ENCODE measurements around the gene PAPLN. TPM values are rescaled to one million over a fixed set of nuclear protein-coding genes. Genes with fewer than 3 reads are reported as not detected.
"Not testable (repeated sequence)": the region's sequence is repeated elsewhere in the genome, so short reads cannot be mapped to it uniquely, and the experiment has no call there.

The PAPLN gene
- 1.5 and 1.9 TPM in 2 replicates for total RNA-seq (2014; rRNA removed; shearing (Covaris generic))
- 1.7 and 2.6 TPM in 2 replicates for polyA plus RNA-seq (2015; cell fraction: cytosol; rRNA removed)
- polyA plus RNA-seq (2015; cell fraction: nucleus; rRNA removed): 28.7 and 33.0 TPM in 2 replicates

- no peak for DNase-seq (ENCODE audit: low read depth)
These were observed at the start of gene PAPLN for GRCh38 chr14:73237219-73237785. Gene PAPLN (plus strand): TSS chr14:73237506. CDS start chr14:73239779, 2,273 bp downstream.

- DNase-seq (ENCODE audit: low read depth): peak; percentile 30
These were observed 48.8 kb upstream of the PAPLN start for GRCh38 chr14:73188501-73188911.

GRCh38 chr14:73189651-73190050 lies 47.7 kb upstream of the PAPLN start:
- DNase-seq (ENCODE audit: low read depth): no peak

GRCh38 chr14:73191441-73191840 lies 45.9 kb upstream of the PAPLN start:
- DNase-seq (ENCODE audit: low read depth): no peak

- not testable (repeated sequence) for DNase-seq (ENCODE audit: low read depth)
These were observed 43.0 kb upstream of the PAPLN start for GRCh38 chr14:73194306-73194705.

GRCh38 chr14:73198253-73198652 lies 39.1 kb upstream of the PAPLN start:
- no peak for DNase-seq (ENCODE audit: low read depth)

- no peak for DNase-seq (ENCODE audit: low read depth)
These were observed 33.8 kb upstream of the PAPLN start for GRCh38 chr14:73203527-73203926.

GRCh38 chr14:73207615-73208014 lies 29.7 kb upstream of the PAPLN start:
- no peak for DNase-seq (ENCODE audit: low read depth)

- no peak for DNase-seq (ENCODE audit: low read depth)
These were observed 28.9 kb upstream of the PAPLN start for GRCh38 chr14:73208390-73208789.

- no peak for DNase-seq (ENCODE audit: low read depth)
These were observed 28.5 kb upstream of the PAPLN start for GRCh38 chr14:73208846-73209245.

- DNase-seq (ENCODE audit: low read depth): peak; percentile 32
These were observed 27.4 kb upstream of the PAPLN start for GRCh38 chr14:73209953-73210352.

- no peak for DNase-seq (ENCODE audit: low read depth)
These were observed 25.9 kb upstream of the PAPLN start for GRCh38 chr14:73211251-73212040.

GRCh38 chr14:73216030-73216429 lies 21.3 kb upstream of the PAPLN start:
- no peak for DNase-seq (ENCODE audit: low read depth)

- DNase-seq (ENCODE audit: low read depth): no peak
These were observed 19.9 kb upstream of the PAPLN start for GRCh38 chr14:73217411-73217810.

- no peak for DNase-seq (ENCODE audit: low read depth)
These were observed 17.2 kb upstream of the PAPLN start for GRCh38 chr14:73220061-73220460.

GRCh38 chr14:73220634-73221033 lies 16.7 kb upstream of the PAPLN start:
- no peak for DNase-seq (ENCODE audit: low read depth)

- DNase-seq (ENCODE audit: low read depth): no peak
These were observed 15.4 kb upstream of the PAPLN start for GRCh38 chr14:73221945-73222344.

- no peak for DNase-seq (ENCODE audit: low read depth)
These were observed 14.3 kb upstream of the PAPLN start for GRCh38 chr14:73223049-73223448.

GRCh38 chr14:73225496-73225895 lies 11.8 kb upstream of the PAPLN start:
- no peak for DNase-seq (ENCODE audit: low read depth)

GRCh38 chr14:73227812-73228781 lies 9.2 kb upstream of the PAPLN start:
- peak; percentile 86 for DNase-seq (ENCODE audit: low read depth)

- DNase-seq (ENCODE audit: low read depth): no peak
These were observed 7.3 kb upstream of the PAPLN start for GRCh38 chr14:73230051-73230450.
